GM18505 (cell line): Measurements from ENCODE around the gene SGK2.
A peak's percentile ranks its signal among the peaks of the same experiment; 100 is the strongest.

ENCODE experiments used
- ATAC-seq: cut with Tn5 transposase; IDR thresholded peaks from one replicate; pipeline ENCODE4 v1.9.1; 2021; ENCODE audit not compliant: unreplicated experiment
- POLR2A ChIP-seq: IDR thresholded peaks from 4 replicates; pipeline ENCODE4 v1.6.1; 2011; ENCODE audit warnings: borderline replicate concordance; ENCODE audit not compliant: insufficient read depth, insufficient read length; ENCODE audit errors: extremely low read depth

Gene SGK2

DNA sequence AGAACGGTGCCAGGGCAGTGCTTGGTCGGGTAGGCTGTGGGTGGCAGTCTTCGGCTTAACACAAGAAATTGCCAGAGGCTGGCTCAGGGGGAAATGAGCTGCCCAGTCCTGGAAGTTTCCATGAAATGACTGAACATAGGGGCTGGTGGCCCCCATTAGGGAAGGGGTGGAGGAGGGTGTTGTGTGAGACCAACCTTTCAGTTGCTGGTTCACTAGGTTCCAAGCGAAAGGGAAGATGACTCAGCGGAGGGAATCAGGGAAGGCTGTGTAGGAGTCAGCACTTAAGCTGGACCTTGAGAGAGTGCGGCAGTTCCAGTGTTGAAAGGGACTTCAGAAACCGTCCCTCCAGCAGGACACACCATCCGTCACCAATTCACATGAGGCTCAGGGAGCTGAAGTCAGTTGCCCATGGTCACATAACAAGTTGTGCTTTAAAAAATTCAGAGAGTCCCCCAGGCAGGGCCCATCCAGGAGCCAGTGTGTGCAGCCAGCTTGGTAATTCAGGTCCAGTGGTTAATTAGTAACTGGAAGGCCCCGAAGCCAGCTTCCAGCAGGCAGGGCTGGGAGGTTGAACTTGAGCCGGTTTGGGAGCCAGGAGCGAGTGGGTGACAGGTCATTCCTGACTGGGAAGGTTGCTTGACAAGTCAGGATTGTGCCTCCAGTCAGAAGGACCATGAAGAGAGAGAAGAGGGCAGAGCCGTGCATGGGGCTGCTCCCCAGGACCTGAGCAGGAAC, at the start of gene SGK2:
Gene SGK2, plus strand, starts transcription at position 616 of the 735 bp plus-strand sequence. CDS start 7,469 bp downstream, outside the sequence.
- ATAC-seq: no peak
- no peak for TF ChIP-seq POLR2A

DNA sequence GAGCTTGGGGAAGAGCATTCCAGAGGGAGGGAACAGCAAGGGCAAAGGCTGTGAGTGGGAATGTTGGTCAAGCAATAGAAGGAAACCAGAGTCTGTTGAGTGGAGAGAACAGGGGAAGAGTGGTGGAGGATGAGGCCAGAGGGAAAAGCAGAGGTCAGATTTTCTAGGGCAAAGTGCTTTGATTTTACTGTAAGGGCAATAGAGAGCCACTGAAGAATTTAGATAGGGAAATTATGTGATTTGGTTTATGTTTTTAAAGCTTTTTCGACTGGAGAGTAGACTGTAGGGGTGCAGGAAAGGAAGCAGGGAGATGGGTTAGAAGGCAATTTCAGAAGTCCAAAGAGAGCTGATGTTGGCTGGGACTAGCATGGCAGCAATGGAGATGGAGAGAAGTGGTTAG, 46.9 kb upstream of the SGK2 start:
- no peak for ATAC-seq
- TF ChIP-seq POLR2A: no peak

DNA sequence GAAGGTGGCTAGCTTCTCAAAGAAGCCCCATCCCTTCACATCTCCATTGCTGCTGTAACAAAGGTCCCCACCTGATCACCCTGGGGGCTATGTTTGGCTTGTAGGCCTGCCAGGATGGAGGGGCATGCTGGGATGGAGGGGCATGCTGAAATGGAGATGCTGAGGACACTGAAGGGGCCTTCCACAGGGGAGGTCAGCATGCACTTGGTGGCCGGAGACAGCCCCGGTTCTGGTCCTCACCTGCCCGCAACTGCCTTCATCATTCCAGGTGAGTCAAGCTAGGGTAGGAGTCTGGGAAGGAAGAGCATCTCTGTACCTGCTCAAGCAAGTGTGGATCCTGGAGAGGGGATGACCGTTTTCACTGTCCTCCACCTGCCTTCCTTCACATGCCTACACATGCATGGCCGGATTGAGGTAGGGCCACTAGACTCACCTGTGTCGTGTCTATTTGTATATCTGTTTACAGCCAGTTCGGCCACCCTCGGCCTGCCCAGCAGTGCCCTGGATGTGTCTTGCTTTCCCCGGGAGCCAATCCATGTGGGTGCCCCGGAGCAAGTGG, 45.4 kb upstream of the SGK2 start:
- no peak for TF ChIP-seq POLR2A
- ATAC-seq: no peak

DNA sequence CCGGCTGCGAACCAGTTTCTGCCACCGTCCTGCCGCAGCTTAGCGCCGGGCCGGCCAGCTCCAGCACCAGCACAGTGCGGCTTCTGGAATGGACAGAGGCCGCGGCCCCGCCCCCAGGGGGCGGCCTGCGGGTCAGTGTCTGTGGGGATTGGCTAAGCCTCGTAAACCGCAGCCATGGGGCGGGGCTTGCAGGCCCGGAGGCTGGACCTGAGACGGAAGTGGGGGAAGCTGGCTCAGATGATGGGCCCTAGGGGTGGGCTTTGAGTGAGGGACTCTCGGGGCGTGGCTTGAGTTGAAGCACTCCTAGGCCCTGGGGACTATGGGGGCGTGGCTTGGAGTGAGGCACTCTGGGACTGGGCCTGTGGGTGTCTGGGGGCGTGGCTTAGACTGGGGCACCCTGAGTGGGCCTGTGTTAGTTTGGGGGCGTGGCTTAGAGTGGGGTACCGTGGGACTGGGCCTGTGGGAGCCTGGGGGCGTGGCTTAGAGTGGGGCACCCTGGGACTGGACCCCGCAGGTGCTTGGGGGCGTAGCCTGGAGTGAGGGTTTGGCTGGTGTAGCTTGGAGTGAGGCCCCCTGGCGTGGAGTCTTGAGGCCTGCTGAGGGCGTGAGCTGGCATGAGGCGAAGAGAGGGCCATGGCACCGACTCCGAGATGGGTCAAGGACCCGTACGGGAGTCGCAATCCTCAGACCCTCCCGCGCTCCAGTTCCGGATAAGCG, 44.7 kb upstream of the SGK2 start:
- peak; percentile 56 for TF ChIP-seq POLR2A
- ATAC-seq: peak; percentile 84

DNA sequence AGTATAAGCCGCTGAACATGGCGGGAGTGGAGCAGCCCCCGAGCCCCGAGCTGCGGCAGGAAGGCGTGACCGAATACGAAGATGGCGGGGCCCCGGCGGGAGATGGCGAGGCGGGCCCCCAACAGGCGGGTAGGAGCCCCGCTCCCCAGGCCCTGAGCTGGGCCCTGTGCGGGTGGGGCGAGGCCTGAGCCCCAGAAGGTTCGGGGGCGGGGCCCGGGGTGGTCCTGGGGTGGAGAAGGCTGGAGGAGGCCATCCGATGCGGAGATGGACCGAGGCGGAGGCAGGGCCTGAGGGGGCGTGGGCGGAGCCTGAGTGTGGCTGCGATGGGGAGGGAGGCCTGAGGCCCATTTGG, 44.2 kb upstream of the SGK2 start:
- no peak for TF ChIP-seq POLR2A
- ATAC-seq: peak; percentile 8

DNA sequence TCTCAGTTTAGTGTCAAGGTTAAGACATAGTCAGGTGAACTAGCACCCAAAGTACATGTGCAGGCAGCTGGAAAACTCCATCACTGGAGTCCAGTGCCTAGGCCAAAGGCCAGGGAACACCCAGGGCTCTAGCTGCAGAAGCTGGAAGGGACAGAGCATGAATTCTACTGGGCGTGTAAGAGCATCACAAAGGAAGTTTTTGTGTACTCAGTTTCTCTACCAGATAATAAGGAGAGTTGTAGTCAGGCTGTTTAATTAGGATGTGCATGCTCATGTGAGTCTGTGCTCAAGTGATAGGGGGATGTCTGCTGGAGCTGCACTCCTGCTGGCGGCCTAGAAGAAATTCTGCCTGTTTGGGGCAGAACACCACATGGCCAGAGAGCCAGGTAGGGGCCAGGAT, 43.2 kb upstream of the SGK2 start:
- no peak for ATAC-seq
- TF ChIP-seq POLR2A: no peak

DNA sequence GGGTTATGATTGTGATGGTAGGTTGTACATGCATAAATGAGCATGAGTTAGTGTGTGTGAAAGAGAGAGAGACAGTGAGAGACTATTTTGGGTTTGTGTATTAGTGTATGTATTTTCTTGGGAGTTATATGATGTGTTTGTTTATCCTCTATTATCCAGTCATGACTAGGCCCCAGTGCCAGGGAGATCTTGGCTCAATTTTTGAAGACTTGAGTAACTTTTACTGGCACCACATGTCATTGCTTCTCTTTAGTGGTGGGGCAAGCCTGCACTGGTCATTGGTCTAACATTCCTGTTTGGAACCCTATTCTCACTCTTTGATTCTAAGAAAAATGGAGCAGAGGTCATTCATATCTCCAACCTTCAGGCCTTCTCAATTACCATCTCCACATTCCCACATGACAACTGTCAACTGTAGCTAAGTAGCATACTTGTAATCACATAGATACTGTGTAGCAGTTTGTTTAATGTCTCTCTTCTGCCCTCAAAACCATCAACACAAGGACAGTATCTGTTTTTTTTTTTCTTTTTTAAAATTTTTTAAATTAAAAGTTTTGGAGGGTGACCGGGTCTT, 42.5 kb upstream of the SGK2 start:
- no peak for TF ChIP-seq POLR2A
- ATAC-seq: no peak

DNA sequence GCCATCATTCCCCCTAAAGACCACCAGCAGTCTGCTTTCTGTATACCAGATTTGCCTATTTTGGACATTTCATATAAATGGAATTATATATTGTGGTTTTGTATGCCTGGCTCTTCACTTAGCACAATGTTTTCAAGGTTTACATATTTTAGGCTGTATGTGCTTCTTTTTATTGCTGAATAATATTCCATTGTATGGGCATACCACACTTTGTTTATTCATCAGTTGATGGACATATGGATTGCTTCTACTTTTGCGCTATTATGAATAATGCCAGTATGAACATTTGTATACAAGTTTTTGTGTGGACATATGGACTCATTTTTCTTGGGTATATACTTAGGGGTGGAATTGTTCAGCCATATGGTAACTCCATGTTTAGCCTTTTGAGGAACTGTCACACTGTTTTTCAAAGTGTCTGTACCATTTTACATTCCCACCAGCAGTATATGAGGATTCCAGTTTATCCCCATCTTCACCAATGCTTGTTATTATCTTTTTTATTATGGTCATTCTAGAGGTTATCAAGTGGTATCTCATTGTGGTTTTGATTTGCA, 38.7 kb upstream of the SGK2 start:
- no peak for TF ChIP-seq POLR2A
- no peak for ATAC-seq

DNA sequence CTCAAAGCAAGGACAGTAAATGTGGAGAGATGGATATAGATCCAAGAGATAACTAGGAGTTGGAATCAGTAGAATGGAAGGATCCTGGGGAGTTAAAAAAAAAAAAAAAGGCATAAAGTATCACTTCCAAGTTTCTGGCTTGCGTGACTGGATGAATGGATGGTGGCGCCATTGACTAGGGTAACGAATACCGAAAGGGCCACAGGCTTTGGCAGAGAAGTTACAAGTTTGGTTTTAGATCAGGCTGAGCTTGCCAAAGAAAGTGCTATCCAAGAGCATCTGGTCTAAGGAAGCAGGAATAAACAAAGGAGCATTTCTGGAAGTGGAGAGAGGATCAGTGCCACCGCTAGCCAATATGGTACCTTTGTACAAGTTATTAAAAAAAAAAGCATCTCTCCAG, 33.8 kb upstream of the SGK2 start:
- ATAC-seq: no peak
- no peak for TF ChIP-seq POLR2A

DNA sequence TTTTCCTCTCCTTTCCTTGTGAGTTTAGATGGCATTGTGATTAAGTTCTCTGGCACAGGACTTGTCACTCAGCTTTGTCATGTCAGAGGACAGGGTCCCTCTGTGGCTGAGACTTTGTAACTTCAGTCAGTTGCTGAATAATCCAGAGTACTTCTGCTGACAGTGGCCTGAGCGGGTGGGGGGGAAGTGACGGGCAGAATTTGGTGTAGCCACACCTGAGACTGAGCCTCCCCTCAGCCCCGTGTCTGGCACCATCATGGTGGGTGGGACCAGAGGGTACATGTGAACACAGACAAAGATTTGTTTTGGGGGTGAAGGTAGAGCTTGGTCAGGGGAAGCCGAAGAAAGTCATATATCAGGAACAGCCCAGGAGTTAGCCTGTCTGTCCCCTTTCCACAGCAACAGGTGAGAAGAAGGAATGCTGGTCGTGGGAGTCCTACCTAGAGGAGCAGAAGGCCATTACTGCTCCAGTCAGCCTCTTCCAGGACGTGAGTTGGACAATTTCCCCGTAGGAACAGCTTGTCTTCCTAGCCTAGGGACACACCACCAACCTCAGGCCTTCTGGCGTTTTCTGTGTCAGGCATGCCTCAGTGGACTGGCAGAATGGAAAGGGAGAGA, 30.5 kb upstream of the SGK2 start:
- TF ChIP-seq POLR2A: no peak
- no peak for ATAC-seq

DNA sequence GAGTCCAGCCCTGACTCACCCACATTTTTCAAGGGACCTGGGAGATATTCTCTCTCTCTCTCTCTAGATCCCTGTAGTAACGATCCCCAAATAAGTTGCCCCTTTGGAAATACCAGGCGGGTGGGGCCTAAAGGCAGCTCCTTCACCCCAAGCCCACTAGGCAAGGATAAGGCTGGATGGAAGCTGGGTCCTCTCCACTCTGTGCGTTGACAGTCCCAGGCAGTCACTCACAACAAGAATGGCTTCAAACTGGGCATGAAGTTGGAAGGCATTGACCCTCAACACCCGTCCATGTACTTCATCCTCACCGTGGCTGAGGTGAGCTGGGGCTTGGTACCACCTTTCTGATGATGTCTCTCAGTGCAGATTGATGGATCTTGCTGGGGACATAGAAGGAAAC, 29.8 kb upstream of the SGK2 start:
- TF ChIP-seq POLR2A: no peak
- no peak for ATAC-seq

DNA sequence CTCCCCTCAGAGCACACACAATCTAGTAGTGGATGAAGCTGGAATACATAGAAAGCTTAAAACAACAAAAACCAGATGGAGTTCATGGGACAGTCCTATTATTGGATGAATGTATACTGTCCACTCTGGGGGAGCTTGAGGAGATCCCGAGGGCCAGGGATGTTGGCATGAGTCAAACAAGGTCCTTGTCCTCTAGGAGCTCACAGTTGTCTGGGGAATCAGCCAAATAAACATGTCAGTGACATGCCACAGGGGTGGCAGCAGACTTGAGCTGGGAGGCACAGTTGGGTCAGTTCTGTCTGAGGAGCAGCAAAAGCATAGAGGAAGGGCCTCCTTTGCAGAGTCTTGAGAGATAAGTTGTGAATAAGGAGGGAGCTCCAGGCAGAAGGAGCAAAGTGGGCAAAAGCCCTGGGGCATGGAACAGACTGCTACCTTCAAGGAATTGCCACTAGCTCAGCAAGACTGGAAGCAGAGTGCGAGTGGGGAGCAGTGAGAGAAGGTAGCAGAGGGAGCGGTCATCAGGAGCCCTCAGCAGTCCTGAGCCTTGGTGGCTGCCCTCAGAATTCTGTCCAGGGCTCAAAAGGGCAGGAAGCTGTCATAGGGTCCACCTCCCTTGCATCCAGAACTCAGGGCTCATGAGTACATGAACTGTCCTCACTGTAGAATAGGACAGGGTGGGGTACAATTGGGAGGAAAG, 29.2 kb upstream of the SGK2 start:
- no peak for TF ChIP-seq POLR2A
- no peak for ATAC-seq

DNA sequence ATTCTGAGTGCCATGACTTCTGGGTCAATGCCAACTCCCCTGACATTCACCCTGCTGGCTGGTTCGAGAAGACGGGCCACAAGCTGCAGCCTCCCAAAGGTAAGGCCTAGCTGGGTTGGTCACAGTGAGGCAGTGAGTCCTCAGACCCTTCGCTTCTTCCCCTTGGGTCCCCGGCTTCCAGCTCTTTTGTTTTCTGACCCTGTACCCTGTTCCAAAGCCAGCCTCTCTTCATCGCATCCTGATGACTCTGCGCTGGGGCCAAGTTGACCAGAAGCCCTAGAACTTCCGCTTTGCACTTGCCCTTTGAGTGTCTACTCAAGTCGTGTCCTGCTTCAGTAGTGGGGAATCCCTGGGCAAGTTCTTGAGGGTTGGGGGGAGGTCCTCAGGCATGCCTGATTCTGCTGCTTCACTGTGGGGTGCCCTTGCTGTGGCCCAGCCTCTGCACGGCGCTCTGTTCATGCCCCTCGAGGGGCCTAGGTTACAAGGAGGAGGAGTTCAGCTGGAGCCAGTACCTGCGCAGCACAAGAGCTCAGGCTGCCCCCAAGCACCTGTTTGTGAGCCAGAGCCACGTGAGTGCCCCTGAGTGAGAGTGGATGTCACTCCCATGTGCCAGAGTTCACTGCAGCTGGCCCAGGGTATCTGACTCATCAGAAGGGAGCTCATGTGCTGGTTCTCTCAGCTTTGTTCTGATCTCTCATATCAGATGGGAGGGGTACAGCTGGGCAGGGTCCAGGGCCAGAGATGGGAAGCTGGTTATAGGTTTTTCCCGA, 28.3 kb upstream of the SGK2 start:
- no peak for TF ChIP-seq POLR2A
- no peak for ATAC-seq

DNA sequence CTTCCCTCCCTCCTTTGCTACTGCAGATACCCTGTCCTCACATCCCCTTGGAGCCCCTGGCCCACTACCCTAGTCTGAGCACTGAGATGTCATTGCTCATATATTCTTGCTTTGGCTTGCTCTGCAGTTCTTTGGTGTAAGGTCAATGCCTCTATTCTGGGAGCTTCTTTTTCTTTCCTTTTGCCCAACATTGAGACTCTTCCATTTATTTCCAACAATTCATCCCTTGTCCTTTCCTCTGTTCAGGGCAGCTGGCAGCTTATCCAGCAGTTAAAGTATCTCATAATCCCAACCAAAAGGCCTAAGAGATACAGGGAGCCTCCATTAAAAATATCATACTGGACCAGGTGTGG, 27.8 kb upstream of the SGK2 start:
- ATAC-seq: no peak
- no peak for TF ChIP-seq POLR2A
